Mesenchymal stem cell (in vitro differentiated cells and primary cell): ENCODE measurements around the gene RNF31.

Experiments
- DNase-seq: peaks from one replicate; pipeline ENCODE4 v3.0.0-alpha.2; 2013
- H2AFZ ChIP-seq: one replicate; pipeline ENCODE4 v1.6.1; 2013; ENCODE audit warnings: low read depth, mild to moderate bottlenecking, control low read depth, inconsistent platforms, low read length, moderate library complexity
- H2AK5ac ChIP-seq: 2 replicates; pipeline ENCODE4 v1.6.1; 2013; ENCODE audit warnings: low read length, moderate library complexity, mild to moderate bottlenecking, inconsistent platforms; ENCODE audit not compliant: severe bottlenecking
- H2BK120ac ChIP-seq: one replicate; pipeline ENCODE4 v1.6.1; 2013; ENCODE audit warnings: low read depth, mild to moderate bottlenecking, inconsistent platforms, low read length, moderate library complexity
- H2BK12ac ChIP-seq, 2 experiments: one replicate each; pipeline ENCODE4 v1.6.1; 2013; ENCODE audit warnings: inconsistent platforms in 2 of 2, low read length in 2 of 2, mild to moderate bottlenecking in 2 of 2, moderate library complexity in 2 of 2, control low read depth in 1 of 2
- H2BK15ac ChIP-seq: one replicate; pipeline ENCODE4 v1.6.1; 2013; ENCODE audit warnings: mild to moderate bottlenecking, low read depth, inconsistent platforms; ENCODE audit not compliant: poor library complexity, severe bottlenecking
- H2BK5ac ChIP-seq: 2 replicates; pipeline ENCODE4 v1.6.1; 2013; ENCODE audit warnings: low read depth, mild to moderate bottlenecking, low read length, control low read depth, inconsistent platforms; ENCODE audit not compliant: poor library complexity, severe bottlenecking
- H3K14ac ChIP-seq, 2 experiments: one replicate each; pipeline ENCODE4 v1.6.1; 2013; ENCODE audit warnings: inconsistent platforms in 2 of 2, low read length in 2 of 2, control low read depth in 1 of 2, mild to moderate bottlenecking in 1 of 2, moderate library complexity in 1 of 2
- H3K18ac ChIP-seq, 2 experiments: one replicate each; pipeline ENCODE4 v1.6.1; 2013; ENCODE audit warnings: inconsistent platforms in 2 of 2, low read length in 2 of 2, control low read depth in 1 of 2, low read depth in 1 of 2, mild to moderate bottlenecking in 1 of 2
- H3K23ac ChIP-seq, 2 experiments: one replicate each; pipeline ENCODE4 v1.6.1; 2013; ENCODE audit warnings: inconsistent platforms in 2 of 2, low read length in 2 of 2, mild to moderate bottlenecking in 2 of 2, moderate library complexity in 2 of 2, control low read depth in 1 of 2
- H3K27ac ChIP-seq: 2 replicates; pipeline ENCODE4 v1.5.1; 2013; ENCODE audit warnings: mild to moderate bottlenecking, moderate library complexity, low read length, control low read depth, inconsistent platforms; ENCODE audit not compliant: poor library complexity, severe bottlenecking
- H3K27me3 ChIP-seq, 2 experiments: 2 replicates each; pipeline versions ENCODE4 v1.6.1 to v1.7.0; 2013; ENCODE audit warnings: low read length in 2 of 2, mild to moderate bottlenecking in 2 of 2, moderate library complexity in 2 of 2, control low read depth in 1 of 2, inconsistent platforms in 1 of 2; ENCODE audit not compliant: control insufficient read depth in 1 of 2, insufficient read depth in 1 of 2
- H3K36me3 ChIP-seq, 2 experiments: 2 replicates each; pipeline versions ENCODE4 v1.6.1 to v1.7.0; 2013; ENCODE audit warnings: low read length in 2 of 2, control low read depth in 1 of 2, inconsistent platforms in 1 of 2, low read depth in 1 of 2, mild to moderate bottlenecking in 1 of 2; ENCODE audit not compliant: insufficient read depth in 2 of 2, control insufficient read depth in 1 of 2
- H3K4ac ChIP-seq, 2 experiments: one replicate each; pipeline ENCODE4 v1.6.1; 2013; ENCODE audit warnings: inconsistent platforms in 2 of 2, low read length in 2 of 2, mild to moderate bottlenecking in 2 of 2, moderate library complexity in 2 of 2, control low read depth in 1 of 2, low read depth in 1 of 2
- H3K4me1 ChIP-seq: 2 replicates; pipeline ENCODE4 v1.6.1; 2013; ENCODE audit warnings: low read depth, low read length, control low read depth; ENCODE audit not compliant: control insufficient read depth, insufficient read depth
- H3K4me2 ChIP-seq: 2 replicates; pipeline ENCODE4 v1.6.1; 2013; ENCODE audit warnings: low read length, mild to moderate bottlenecking, inconsistent platforms; ENCODE audit not compliant: poor library complexity, severe bottlenecking
- H3K4me3 ChIP-seq, 2 experiments: 2 replicates each; pipeline versions ENCODE4 v1.5.1 to v1.7.0; 2013; ENCODE audit warnings: low read length in 2 of 2, mild to moderate bottlenecking in 2 of 2, control low read depth in 1 of 2, low read depth in 1 of 2; ENCODE audit not compliant: insufficient read depth in 1 of 2
- H3K79me1 ChIP-seq: replicated peaks from 2 replicates; pipeline ENCODE4 v1.6.1; 2013; ENCODE audit warnings: mild to moderate bottlenecking, control low read depth, low read length, inconsistent platforms; ENCODE audit not compliant: poor library complexity, severe bottlenecking
- H3K9ac ChIP-seq: 2 replicates; pipeline ENCODE4 v1.7.0; 2013; ENCODE audit warnings: mild to moderate bottlenecking, low read length, moderate library complexity
- H3K9me3 ChIP-seq: 2 replicates; pipeline ENCODE4 v1.7.0; 2013; ENCODE audit warnings: mild to moderate bottlenecking, low read length; ENCODE audit not compliant: control insufficient read depth
- H4K8ac ChIP-seq: one replicate; pipeline ENCODE4 v1.6.1; 2013; ENCODE audit warnings: inconsistent platforms, mild to moderate bottlenecking, low read length, moderate library complexity
- H4K91ac ChIP-seq: one replicate; pipeline ENCODE4 v1.6.1; 2013; ENCODE audit warnings: mild to moderate bottlenecking, low read length, inconsistent platforms
- WGBS: methylation state at CpG from one replicate; pipeline ENCODE4 v1.1.7; 2013; ENCODE audit warnings: mixed read lengths; 5-methylcytosine and 5-hydroxymethylcytosine counted together

Gene RNF31

GRCh38 chr14:24117179-24117578 lies 30.1 kb upstream of the RNF31 start:
- peaks cover 44 to 48% of the 10 kb centered on the region in 2 experiments for H3K36me3 ChIP-seq
- H3K18ac ChIP-seq, result no peak overlapping the region
- H3K14ac ChIP-seq, result no peak overlapping the region
- H3K27ac ChIP-seq, result no peak overlapping the region
- 95% methylated on average over 6 of the region's 6 CpGs for WGBS
- H4K8ac ChIP-seq, result no peak overlapping the region
- H2BK12ac ChIP-seq, result no peak overlapping the region
- peaks cover 7% of the 10 kb centered on the region for H3K4me1 ChIP-seq
- H2AFZ ChIP-seq, result no peak overlapping the region
- no peak overlapping the region for H2BK120ac ChIP-seq
- no peaks in the 10 kb centered on the region for H3K27me3 ChIP-seq
- H3K4me3 ChIP-seq, result no peak overlapping the region
- H3K4me2 ChIP-seq, result no peak overlapping the region
- H3K9me3 ChIP-seq, result no peaks in the 10 kb centered on the region
- H2BK5ac ChIP-seq, result no peak overlapping the region
- H3K23ac ChIP-seq, result no peak overlapping the region
- H2BK15ac ChIP-seq, result no peak overlapping the region
- H2AK5ac ChIP-seq, result no peak overlapping the region
- H3K4ac ChIP-seq, result no peak overlapping the region
- H3K9ac ChIP-seq, result no peak overlapping the region
- peaks cover 25% of the 10 kb centered on the region for H3K79me1 ChIP-seq
- H4K91ac ChIP-seq, result no peak overlapping the region
- DNase-seq, result no peak

GRCh38 chr14:24119691-24120090 lies 27.6 kb upstream of the RNF31 start:
- Histone ChIP-seq H2AK5ac (no peak overlapping the region), H3K14ac (no peak overlapping the region), H3K18ac (no peak overlapping the region), H3K4me2 (no peak overlapping the region), H2BK15ac (no peak overlapping the region), H2BK120ac (no peak overlapping the region), H3K9me3 (no peaks in the 10 kb centered on the region), H2BK5ac (no peak overlapping the region), H3K27me3 (no peaks in the 10 kb centered on the region), H3K4me1 (peaks cover 7% of the 10 kb centered on the region), H3K27ac (no peak overlapping the region), H3K36me3 (peaks cover 64 to 68% of the 10 kb centered on the region in 2 experiments), H2BK12ac (no peak overlapping the region), H3K4ac (no peak overlapping the region), H3K4me3 (no peak overlapping the region), H3K79me1 (peaks cover 25% of the 10 kb centered on the region), H4K8ac (no peak overlapping the region), H2AFZ (no peak overlapping the region), H3K9ac (no peak overlapping the region), H4K91ac (no peak overlapping the region), H3K23ac (no peak overlapping the region)
- DNase-seq, result no peak
- 96% methylated on average over 6 of the region's 6 CpGs for WGBS

GRCh38 chr14:24121210-24121609 lies 26.1 kb upstream of the RNF31 start:
- Histone ChIP-seq H3K14ac (no peak overlapping the region), H3K36me3 (peaks cover 66 to 68% of the 10 kb centered on the region in 2 experiments), H2AFZ (no peak overlapping the region), H2BK5ac (no peak overlapping the region), H3K79me1 (peaks cover 17% of the 10 kb centered on the region), H3K4me2 (no peak overlapping the region), H3K9ac (no peak overlapping the region), H3K27ac (no peak overlapping the region), H3K4me1 (peaks cover 2% of the 10 kb centered on the region), H2BK15ac (no peak overlapping the region), H4K91ac (no peak overlapping the region), H3K9me3 (no peaks in the 10 kb centered on the region), H3K4ac (no peak overlapping the region), H2AK5ac (no peak overlapping the region), H3K27me3 (no peaks in the 10 kb centered on the region), H3K18ac (no peak overlapping the region), H2BK120ac (no peak overlapping the region), H3K23ac (no peak overlapping the region), H3K4me3 (peak overlapping the region in 1 of 2 experiments; percentile 15), H4K8ac (no peak overlapping the region), H2BK12ac (no peak overlapping the region)
- 100% methylated on average over 2 of the region's 8 CpGs for WGBS
- no peak for DNase-seq

- Histone ChIP-seq H4K91ac (no peak overlapping the region), H4K8ac (no peak overlapping the region), H2BK15ac (no peak overlapping the region), H3K9me3 (no peaks in the 10 kb centered on the region), H3K79me1 (peaks cover 7% of the 10 kb centered on the region), H3K18ac (no peak overlapping the region), H3K4ac (no peak overlapping the region), H2BK120ac (no peak overlapping the region), H2BK5ac (no peak overlapping the region), H3K4me2 (no peak overlapping the region), H3K4me1 (no peaks in the 10 kb centered on the region), H3K14ac (no peak overlapping the region), H2AK5ac (no peak overlapping the region), H3K36me3 (peaks cover 61% of the 10 kb centered on the region in 2 experiments), H2BK12ac (no peak overlapping the region), H3K27ac (no peak overlapping the region), H2AFZ (no peak overlapping the region), H3K27me3 (no peaks in the 10 kb centered on the region), H3K4me3 (no peak overlapping the region), H3K9ac (no peak overlapping the region), H3K23ac (no peak overlapping the region)
- WGBS, result 100% methylated on average over 4 of the region's 4 CpGs
- DNase-seq, result no peak
Measured at GRCh38 chr14:24122416-24122815, 24.9 kb upstream of the RNF31 start.
